Psoas muscle (tissue), 8 donors: Measurements from ENCODE around the gene KIF3C. TPM values are rescaled to one million over a fixed set of nuclear protein-coding genes. Genes with fewer than 3 reads are reported as not detected.

ENCODE experiments used
- ATAC-seq, 4 donors: fragments of 200-7000 bp; cut with Tn5 transposase; one replicate each; pipeline ENCODE4 v1.9.1; 2020; ENCODE audit warnings: moderate library complexity in 3 of 4, mild to moderate bottlenecking in 2 of 4
- DNase-seq, 2 donors: peaks; one replicate each; pipeline ENCODE4 v3.0.0-alpha.2; 2020
- H3K27ac ChIP-seq: fragments of 200-600 bp; one replicate; pipeline ENCODE4 v1.8.0; 2022
- H3K27me3 ChIP-seq, 3 donors: fragments of 200-600 bp in 1 of 3; one replicate each; pipeline versions ENCODE4 v1.6.1 to v1.8.0; 2013 to 2022; ENCODE audit warnings: low read length in 2 of 3, mild to moderate bottlenecking in 2 of 3, moderate library complexity in 1 of 3; ENCODE audit not compliant: insufficient read depth in 3 of 3
- H3K36me3 ChIP-seq, 2 donors: fragments of 200-600 bp in 1 of 2; one replicate each; pipeline versions ENCODE4 v1.6.1 to v1.8.0; 2013 to 2022; ENCODE audit warnings: low read depth in 1 of 2, mild to moderate bottlenecking in 1 of 2, moderate library complexity in 1 of 2; ENCODE audit not compliant: insufficient read depth in 1 of 2
- H3K4me1 ChIP-seq: fragments of 200-600 bp; one replicate; pipeline ENCODE4 v1.8.0; 2022
- H3K4me3 ChIP-seq: fragments of 200-600 bp; one replicate; pipeline ENCODE4 v1.8.0; 2022; ENCODE audit warnings: mild to moderate bottlenecking
- H3K9me3 ChIP-seq: fragments of 200-600 bp; one replicate; pipeline ENCODE4 v1.8.0; 2022
- WGBS, 3 donors: extraction: QIAGEN DNeasy Blood & Tissue Kit; methylation state at CpG; one replicate each; pipeline versions ENCODE4 v1.1.6 to v1.1.7; 2013; 5-methylcytosine and 5-hydroxymethylcytosine counted together
- intact Hi-C, 2 donors: fragments of 100-400 bp; cut with DNase I; formaldehyde crosslinking; loops; one replicate each; pipeline versions ENCODE4 v1.11.0 to v1.14.2; 2022
- polyA plus RNA-seq, 3 donors: library from polyadenylated mRNA; stranded (reverse); fragments of 200-250 nt; gene quantifications; one replicate each; pipeline ENCODE4 v1.2.3, GENCODE V29; 2013
- total RNA-seq, 4 donors: library from RNA; stranded (reverse); fragmentation: NEBNext Ultra II Directional in 2 of 4; extraction: Animal tissue kit (Norgen Biotek cat#: 25700) in 2 of 4; gene quantifications; one replicate each; pipeline versions ENCODE4 v1.2.1 to v1.2.4, GENCODE V29; 2021 to 2023
- TF ChIP-seq, protein P1 (sequence below): fragments of 200-600 bp; IDR thresholded peaks from one replicate; pipeline ENCODE4 v1.8.0; 2022; ENCODE audit warnings: antibody characterized with exemption
- donor health status: healthy with polysubstance abuse.
- donor health status: DM: no; HTN: no; CAD: no; lungs with moderate emphysema.
- donor health status: Bipolar disorder and iron deficiency.
- donor health status: healthy.
- donor health status: DM: yes; HTN: yes; CAD: no.
- donor health status: DM: no; HTN: no; CAD: no.
- donor health status: DM: no; HTN: no; CAD: no.
- donor health status: DM: yes; HTN: yes; CAD: no.

The KIF3C gene
- total and polyA plus RNA-seq, 7 donors, result 0.82 to 3.3 (median 1.7) TPM

DNA sequence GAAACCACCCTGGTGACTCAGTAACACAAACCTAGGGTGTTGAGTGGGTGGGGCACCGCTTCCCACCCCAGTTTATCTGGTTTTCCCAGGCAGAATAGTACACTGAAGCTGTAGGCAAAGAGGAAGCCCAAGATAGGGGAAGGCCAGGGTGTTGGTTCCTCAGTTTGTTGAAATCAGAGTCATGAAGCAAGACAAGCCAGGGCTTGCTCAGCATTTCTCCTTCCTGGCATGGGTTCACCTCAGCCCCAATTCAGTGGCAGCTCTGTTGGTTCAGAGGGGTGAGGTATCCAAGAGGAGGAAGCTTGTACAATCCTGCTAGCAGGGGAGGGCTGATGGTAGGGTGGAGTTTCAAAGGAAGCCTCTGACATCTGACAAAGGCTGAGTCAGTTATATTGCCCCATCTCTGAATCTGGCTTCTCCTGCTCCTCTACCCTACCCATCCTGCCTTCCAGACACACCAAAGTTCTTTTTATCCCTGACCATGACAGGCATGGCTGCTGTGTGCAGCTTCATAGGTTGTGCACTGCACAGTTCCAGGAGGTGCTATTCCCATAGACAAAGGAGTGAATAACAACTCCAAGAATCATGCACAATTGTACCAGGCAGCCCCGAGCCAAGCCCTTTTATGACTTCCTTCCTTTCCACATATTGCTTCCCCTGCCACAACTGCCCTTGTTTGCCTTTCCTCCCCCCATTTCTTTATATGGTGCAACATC, 26.7 kb upstream of the KIF3C start:
- DNase-seq (peak; percentile 45 to 56), ATAC-seq (peak; percentile 73 to 83 (median 76))
- no peaks in the 10 kb centered on the region for H3K27me3 ChIP-seq
- 77 to 82% (median 80%) methylated on average over 2 of the region's 2 CpGs for WGBS, 3 donors
- peak overlapping the region; percentile 67 for H3K27ac ChIP-seq
- H3K36me3 ChIP-seq, result no peaks in the 10 kb centered on the region
- H3K4me1 ChIP-seq, result peaks cover 24% of the 10 kb centered on the region
- no peaks in the 10 kb centered on the region for H3K9me3 ChIP-seq
- TF ChIP-seq, protein P1, sequence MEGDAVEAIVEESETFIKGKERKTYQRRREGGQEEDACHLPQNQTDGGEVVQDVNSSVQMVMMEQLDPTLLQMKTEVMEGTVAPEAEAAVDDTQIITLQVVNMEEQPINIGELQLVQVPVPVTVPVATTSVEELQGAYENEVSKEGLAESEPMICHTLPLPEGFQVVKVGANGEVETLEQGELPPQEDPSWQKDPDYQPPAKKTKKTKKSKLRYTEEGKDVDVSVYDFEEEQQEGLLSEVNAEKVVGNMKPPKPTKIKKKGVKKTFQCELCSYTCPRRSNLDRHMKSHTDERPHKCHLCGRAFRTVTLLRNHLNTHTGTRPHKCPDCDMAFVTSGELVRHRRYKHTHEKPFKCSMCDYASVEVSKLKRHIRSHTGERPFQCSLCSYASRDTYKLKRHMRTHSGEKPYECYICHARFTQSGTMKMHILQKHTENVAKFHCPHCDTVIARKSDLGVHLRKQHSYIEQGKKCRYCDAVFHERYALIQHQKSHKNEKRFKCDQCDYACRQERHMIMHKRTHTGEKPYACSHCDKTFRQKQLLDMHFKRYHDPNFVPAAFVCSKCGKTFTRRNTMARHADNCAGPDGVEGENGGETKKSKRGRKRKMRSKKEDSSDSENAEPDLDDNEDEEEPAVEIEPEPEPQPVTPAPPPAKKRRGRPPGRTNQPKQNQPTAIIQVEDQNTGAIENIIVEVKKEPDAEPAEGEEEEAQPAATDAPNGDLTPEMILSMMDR, result no peak
- no peak overlapping the region for H3K4me3 ChIP-seq
- intact Hi-C loops, result no loop called here

DNA sequence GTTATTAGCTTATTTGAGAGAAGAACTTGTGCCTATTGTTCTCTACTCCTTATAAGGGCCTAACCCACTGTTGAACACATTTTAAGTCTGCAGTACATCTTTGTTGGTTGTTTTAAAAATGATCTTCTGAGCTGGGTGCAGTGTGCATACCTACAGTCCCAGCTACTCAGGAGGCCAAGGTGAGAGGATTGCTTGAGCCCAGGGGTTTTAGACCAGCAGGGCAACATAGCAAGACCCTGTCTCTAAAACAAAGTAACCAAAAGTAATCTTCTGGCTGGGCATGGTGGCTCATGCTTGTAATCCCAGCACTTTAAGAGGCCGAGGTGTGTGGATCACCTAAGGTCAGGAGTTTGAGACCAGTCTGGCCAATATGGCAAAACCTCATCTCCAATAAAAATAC, 25.8 kb upstream of the KIF3C start:
- Histone ChIP-seq H3K27me3 (no peaks in the 10 kb centered on the region), H3K27ac (peak overlapping the region; percentile 67), H3K4me1 (peaks cover 23% of the 10 kb centered on the region), H3K4me3 (no peak overlapping the region), H3K9me3 (no peaks in the 10 kb centered on the region), H3K36me3 (no peaks in the 10 kb centered on the region)
- intact Hi-C loops, result no loop called here
- WGBS, 3 donors, result 77 to 100% (median 96%) methylated on average over 1 of the region's 1 CpG
- TF ChIP-seq, protein P1, result no peak
- DNase-seq (no peak), ATAC-seq (no peak)

DNA sequence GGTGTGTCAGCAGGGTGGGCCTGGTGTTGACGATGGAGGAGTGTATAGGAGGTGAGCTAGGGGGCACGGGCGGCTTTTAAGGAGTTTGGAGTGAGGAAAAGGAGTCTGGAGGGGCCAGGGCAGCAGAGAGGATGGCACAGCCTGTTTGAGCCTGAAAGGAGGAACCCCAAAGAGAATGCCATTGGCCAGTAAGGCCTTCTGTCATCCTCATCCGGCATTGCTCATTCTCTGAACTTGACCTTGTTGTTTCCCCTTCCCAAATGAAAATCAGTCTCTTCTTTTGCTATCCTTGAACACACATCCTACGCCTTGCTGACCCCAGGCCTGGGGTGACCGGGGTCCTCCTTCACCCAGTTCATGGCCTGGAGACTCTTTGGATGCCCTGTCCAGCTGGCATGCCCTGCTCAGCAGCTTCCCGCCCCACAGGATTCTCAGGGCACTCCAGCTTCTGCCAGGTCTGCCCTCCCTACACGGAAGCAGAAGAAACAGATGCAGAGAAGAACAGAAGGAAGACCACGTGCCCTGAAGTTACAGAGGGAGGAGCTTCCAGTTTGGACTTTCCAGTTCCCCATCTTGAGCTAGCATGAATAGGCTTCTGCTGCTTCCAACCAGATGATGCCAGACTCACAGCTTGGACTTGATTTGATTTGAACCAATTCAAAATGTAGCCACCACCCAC, 20.5 kb upstream of the KIF3C start:
- H3K27ac ChIP-seq, result peak overlapping the region; percentile 85
- intact Hi-C loops, result no loop called here
- ATAC-seq, result peak in 1 of 4 donors; percentile 15
- no peak for DNase-seq
- H3K36me3 ChIP-seq, result no peaks in the 10 kb centered on the region
- peaks cover 28% of the 10 kb centered on the region for H3K4me1 ChIP-seq
- TF ChIP-seq, protein P1, result no peak
- no peaks in the 10 kb centered on the region for H3K27me3 ChIP-seq
- no peaks in the 10 kb centered on the region for H3K9me3 ChIP-seq
- 49 to 63% (median 51%) methylated on average over 9 of the region's 9 CpGs for WGBS, 3 donors
- no peak overlapping the region for H3K4me3 ChIP-seq

DNA sequence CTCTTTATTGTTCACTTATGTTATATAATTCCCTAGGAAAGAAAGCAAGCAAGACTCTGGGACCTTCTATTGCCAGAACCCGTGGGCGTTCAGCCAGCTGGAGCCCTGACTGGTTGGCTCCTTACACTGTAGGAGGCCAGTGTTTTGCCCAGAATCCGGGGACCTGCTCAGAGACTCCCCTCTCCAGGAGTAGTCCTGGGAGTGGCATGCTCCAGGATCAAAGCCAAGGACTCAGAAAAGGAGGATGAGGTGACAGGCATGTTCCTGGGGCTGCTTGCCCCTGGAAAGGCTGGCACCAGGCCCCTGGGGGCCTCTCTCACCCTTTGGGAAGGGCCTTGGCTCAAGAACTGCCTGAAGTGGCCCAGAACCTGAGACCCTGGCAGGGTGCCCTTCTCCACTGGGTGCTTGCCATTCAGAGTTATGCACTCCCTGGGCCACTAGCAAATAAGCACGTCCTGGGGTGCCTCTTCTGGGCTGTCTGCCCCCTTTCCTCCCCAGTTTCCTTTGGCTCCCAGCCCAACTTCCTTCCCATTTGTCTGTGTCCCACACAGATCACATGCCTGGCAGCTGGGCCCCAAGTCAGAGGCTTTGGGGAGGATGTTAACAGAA, 19.6 kb upstream of the KIF3C start:
- ATAC-seq, result peak in 1 of 4 donors; percentile 23
- WGBS, 3 donors, result 7 to 10% (median 9%) methylated on average over 4 of the region's 4 CpGs
- no peak overlapping the region for H3K4me3 ChIP-seq
- TF ChIP-seq, protein P1, result no peak
- H3K27me3 ChIP-seq, result no peaks in the 10 kb centered on the region
- intact Hi-C loops, result no loop called here
- peak overlapping the region; percentile 85 for H3K27ac ChIP-seq
- no peaks in the 10 kb centered on the region for H3K9me3 ChIP-seq
- peak; percentile 56 to 78 for DNase-seq
- no peaks in the 10 kb centered on the region for H3K36me3 ChIP-seq
- peaks cover 28% of the 10 kb centered on the region for H3K4me1 ChIP-seq
